Activated CD8-positive, alpha-beta T cell treated with anti-CD3 and anti-CD28 coated beads for 36 hours (primary cell): ENCODE data around the gene POLA1. TPM values are rescaled to one million over a fixed set of nuclear protein-coding genes. Genes with fewer than 3 reads are reported as not detected.

ENCODE experiments used
- ATAC-seq: fragments of 200-7000 bp; cut with Tn5 transposase; one replicate; pipeline ENCODE4 v1.10.0; 2021; ENCODE audit warnings: mild to moderate bottlenecking, moderate library complexity
- CTCF ChIA-PET: fragments of 350-600 bp; sonication (Branson Sonifier 250); formaldehyde crosslinking; loops from one replicate; lab custom pipeline; 2021; ENCODE audit warnings: antibody characterized with exemption; lab: Charles Lee
- POLR2A ChIA-PET: fragments of 350-600 bp; sonication (Branson Sonifier 250); formaldehyde crosslinking; loops from one replicate; lab custom pipeline; 2021; ENCODE audit warnings: antibody characterized with exemption; lab: Charles Lee
- DNase-seq: peaks from one replicate; pipeline ENCODE4 v3.0.0-alpha.2; 2020
- H3K27ac Mint-ChIP-seq: one replicate; pipeline ENCODE4 v1.8.0; 2021; ENCODE audit warnings: mild to moderate bottlenecking, mixed read lengths
- H3K27me3 Mint-ChIP-seq: one replicate; pipeline ENCODE4 v1.8.0; 2021; ENCODE audit warnings: mixed read lengths
- H3K36me3 Mint-ChIP-seq: one replicate; pipeline ENCODE4 v1.8.0; 2021; ENCODE audit warnings: low read depth, mixed read lengths
- H3K4me1 Mint-ChIP-seq: one replicate; pipeline ENCODE4 v1.8.0; 2021; ENCODE audit warnings: low read depth, mixed read lengths
- H3K4me3 Mint-ChIP-seq: one replicate; pipeline ENCODE4 v1.8.0; 2021; ENCODE audit warnings: mild to moderate bottlenecking, moderate library complexity, mixed read lengths
- H3K9me3 Mint-ChIP-seq: one replicate; pipeline ENCODE4 v1.8.0; 2021; ENCODE audit warnings: mixed read lengths
- CTCF ChIP-seq: fragments of 200-600 bp; IDR thresholded peaks from one replicate; pipeline ENCODE4 v1.8.0; 2022; ENCODE audit warnings: antibody characterized with exemption, mild to moderate bottlenecking
- intact Hi-C: fragments of 100-400 bp; cut with micrococcal nuclease; formaldehyde crosslinking; loops from one replicate; pipeline ENCODE4 v1.10.0; 2022
- total RNA-seq, 2 experiments: library from RNA; stranded (reverse); gene quantifications; one replicate each; pipeline ENCODE4 v1.2.3, GENCODE V29; 2021

Gene POLA1
- total RNA-seq, 2 experiments from 2014 or later = 41.4 to 42.9 TPM

- TF ChIP-seq CTCF = no peak
- H3K4me1 Mint-ChIP-seq = peaks cover 6% of the 10 kb centered on the region
- ChIA-PET POLR2A (no interaction called here), CTCF (no interaction called here)
- intact Hi-C loops = no loop called here
- DNase-seq = no peak
- no peak overlapping the region for H3K4me3 Mint-ChIP-seq
- ATAC-seq = no peak
- H3K27ac Mint-ChIP-seq = no peak overlapping the region
- H3K9me3 Mint-ChIP-seq = no peaks in the 10 kb centered on the region
- H3K27me3 Mint-ChIP-seq = peaks cover 19% of the 10 kb centered on the region
- H3K36me3 Mint-ChIP-seq = peaks cover 2% of the 10 kb centered on the region
Measured at GRCh38 chrX:24999511-24999910, 305.8 kb downstream of the POLA1 start.

GRCh38 chrX:25001808-25002660 lies 308.3 kb downstream of the POLA1 start:
- no peak for TF ChIP-seq CTCF
- DNase-seq (no peak), ATAC-seq (no peak)
- ChIA-PET POLR2A (no interaction called here), CTCF (no interaction called here)
- no peaks in the 10 kb centered on the region for H3K36me3 Mint-ChIP-seq
- H3K4me1 Mint-ChIP-seq = peaks cover 12% of the 10 kb centered on the region
- H3K27ac Mint-ChIP-seq = no peak overlapping the region
- H3K9me3 Mint-ChIP-seq = no peaks in the 10 kb centered on the region
- intact Hi-C loops = no loop called here
- H3K4me3 Mint-ChIP-seq = no peak overlapping the region
- peaks cover 31% of the 10 kb centered on the region for H3K27me3 Mint-ChIP-seq

- intact Hi-C loops = no loop called here
- Mint-ChIP-seq H3K4me3 (peak overlapping the region; percentile 47), H3K27me3 (peaks cover 33% of the 10 kb centered on the region), H3K9me3 (no peaks in the 10 kb centered on the region), H3K4me1 (peaks cover 12% of the 10 kb centered on the region), H3K27ac (no peak overlapping the region), H3K36me3 (no peaks in the 10 kb centered on the region)
- ATAC-seq (no peak), DNase-seq (no peak)
- ChIA-PET POLR2A (no interaction called here), CTCF (interaction anchor here (1.1 kb wide), 1 partner anchor 18 kb away, joined by 3 read pairs; no protein-coding TSS in a partner anchor)
- TF ChIP-seq CTCF = no peak
Measured at GRCh38 chrX:25002661-25003020, 308.9 kb downstream of the POLA1 start.

- Mint-ChIP-seq H3K9me3 (no peaks in the 10 kb centered on the region), H3K27ac (no peak overlapping the region), H3K4me3 (peak overlapping the region; percentile 47), H3K27me3 (peaks cover 39% of the 10 kb centered on the region), H3K4me1 (peaks cover 12% of the 10 kb centered on the region), H3K36me3 (no peaks in the 10 kb centered on the region)
- CTCF ChIA-PET = interaction anchor here (1.1 kb wide), 1 partner anchor 17 kb away, joined by 3 read pairs; no protein-coding TSS in a partner anchor
- POLR2A ChIA-PET = no interaction called here
- DNase-seq = no peak
- no peak for TF ChIP-seq CTCF
- no peak for ATAC-seq
- intact Hi-C loops = no loop called here
Measured at GRCh38 chrX:25003066-25003849, 309.5 kb downstream of the POLA1 start.

GRCh38 chrX:25004040-25004439 lies 310.3 kb downstream of the POLA1 start:
- no peaks in the 10 kb centered on the region for H3K9me3 Mint-ChIP-seq
- no peak overlapping the region for H3K27ac Mint-ChIP-seq
- intact Hi-C loops = no loop called here
- ATAC-seq = no peak
- no peak for DNase-seq
- peaks cover 43% of the 10 kb centered on the region for H3K27me3 Mint-ChIP-seq
- H3K4me3 Mint-ChIP-seq = no peak overlapping the region
- TF ChIP-seq CTCF = no peak
- POLR2A ChIA-PET = no interaction called here
- peaks cover 12% of the 10 kb centered on the region for H3K4me1 Mint-ChIP-seq
- no peaks in the 10 kb centered on the region for H3K36me3 Mint-ChIP-seq
- CTCF ChIA-PET = no interaction called here
